H1 (cell line): ENCODE results near the gene NCAM1.

Source experiments
- BRCA1 ChIP-seq: IDR thresholded peaks from 2 replicates; pipeline ENCODE4 v1.6.1; 2012; ENCODE audit warnings: low read depth, low read length, improper control_type of control experiment
- CBX5 ChIP-seq: fragments of 300-800, 300-1000 bp; sonication (generic); IDR thresholded peaks from 2 replicates; pipeline ENCODE4 v1.7.1; 2016; ENCODE audit warnings: antibody characterized with exemption, low read length, low read depth
- CBX8 ChIP-seq: fragments of 300-800, 300-1000 bp; sonication (generic); IDR thresholded peaks from 2 replicates; pipeline ENCODE4 v1.7.1; 2016; ENCODE audit warnings: low read depth, low read length, borderline replicate concordance
- EGR1 ChIP-seq: IDR thresholded peaks from 2 replicates; pipeline ENCODE4 v1.6.1; 2011; ENCODE audit warnings: low read depth, low read length, borderline replicate concordance
- EZH2 ChIP-seq: fragments of 200-600 bp; sonication (generic); IDR thresholded peaks from 2 replicates; pipeline ENCODE4 v1.7.1; 2012; ENCODE audit warnings: low read depth, mild to moderate bottlenecking, moderate library complexity, low read length, inconsistent platforms; ENCODE audit not compliant: severe bottlenecking
- GABPA ChIP-seq: IDR thresholded peaks from 2 replicates; pipeline ENCODE4 v1.6.1; 2011; ENCODE audit warnings: mild to moderate bottlenecking, low read length, moderate library complexity, borderline replicate concordance; ENCODE audit not compliant: insufficient read depth
- MAFK ChIP-seq: IDR thresholded peaks from 2 replicates; pipeline ENCODE4 v1.6.1; 2012; ENCODE audit warnings: low read depth, mild to moderate bottlenecking, improper control_type of control experiment, low read length
- POLR2A ChIP-seq, 2 experiments: IDR thresholded peaks; 1 replicate in 1 of 2; 2 replicates in 1 of 2; pipeline ENCODE4 v1.6.1; 2011; ENCODE audit warnings: low read depth in 2 of 2, low read length in 2 of 2, mild to moderate bottlenecking in 2 of 2; ENCODE audit errors: control extremely low read depth in 1 of 2
- POLR2AphosphoS5 ChIP-seq: IDR thresholded peaks from 2 replicates; pipeline ENCODE4 v1.6.1; 2011; ENCODE audit warnings: low read depth, low read length
- RXRA ChIP-seq: IDR thresholded peaks from 2 replicates; pipeline ENCODE4 v1.6.1; 2011; ENCODE audit warnings: low read depth, mild to moderate bottlenecking, low read length, moderate library complexity; ENCODE audit not compliant: insufficient read depth
- SIN3A ChIP-seq, 2 experiments: IDR thresholded peaks in 1 of 2; conservative IDR thresholded peaks in 1 of 2; 2 replicates each; pipeline ENCODE4 v1.6.1; 2011 to 2012; ENCODE audit warnings: low read length in 2 of 2, improper control_type of control experiment in 1 of 2, low read depth in 1 of 2, mild to moderate bottlenecking in 1 of 2
- SRF ChIP-seq: IDR thresholded peaks from 2 replicates; pipeline ENCODE4 v1.6.1; 2011; ENCODE audit warnings: mild to moderate bottlenecking, low read depth, low read length, moderate library complexity
- TF ChIP-seq, protein P1 (sequence below): IDR thresholded peaks from 2 replicates; pipeline ENCODE4 v1.6.1; 2011; ENCODE audit warnings: low read depth, mild to moderate bottlenecking, low read length; ENCODE audit not compliant: insufficient read depth
- TF ChIP-seq, protein P2 (sequence below), 3 experiments: IDR thresholded peaks; 1 replicate in 2 of 3; 2 replicates in 1 of 3; pipeline versions ENCODE4 v1.5.1 to v1.6.1; 2011; ENCODE audit warnings: low read length in 3 of 3, mild to moderate bottlenecking in 3 of 3, inconsistent platforms in 2 of 3, low read depth in 1 of 3, moderate library complexity in 1 of 3; ENCODE audit not compliant: insufficient read depth in 1 of 3; ENCODE audit errors: control extremely low read depth in 1 of 3

DNA sequence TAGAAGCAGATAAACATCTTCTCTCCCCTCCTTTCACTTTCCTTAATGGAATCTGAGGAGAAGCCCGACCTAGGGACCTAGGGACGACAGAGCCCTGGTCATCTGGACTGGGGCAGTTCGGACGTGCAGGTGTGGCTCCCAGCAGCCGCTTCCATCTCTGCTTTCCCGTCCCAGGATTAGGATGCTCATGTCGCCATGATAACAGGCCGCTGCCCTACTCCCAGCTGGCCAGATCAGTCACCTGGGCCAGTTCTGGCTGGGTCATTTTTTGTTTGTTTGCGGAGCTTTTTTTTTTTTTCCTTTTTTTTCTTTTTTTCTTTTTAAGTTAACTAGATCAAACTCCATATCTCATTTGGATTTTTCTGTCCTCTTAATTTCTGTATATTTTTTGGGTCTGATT lies 186.9 kb downstream of the NCAM1 start:
- TF ChIP-seq, protein P1, sequence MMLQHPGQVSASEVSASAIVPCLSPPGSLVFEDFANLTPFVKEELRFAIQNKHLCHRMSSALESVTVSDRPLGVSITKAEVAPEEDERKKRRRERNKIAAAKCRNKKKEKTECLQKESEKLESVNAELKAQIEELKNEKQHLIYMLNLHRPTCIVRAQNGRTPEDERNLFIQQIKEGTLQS = no peak
- TF ChIP-seq POLR2A (IDR thresholded peaks at IDR 0.05; ENCODE audit: control extremely low read depth in 1 of 2, low read depth in 2 of 2, low read length in 2 of 2) = no peak
- TF ChIP-seq GABPA = no peak
- TF ChIP-seq SIN3A (conservative IDR thresholded peaks at IDR 0.05 in 1 of 2, IDR thresholded peaks at IDR 0.05 in 1 of 2; ENCODE audit: low read depth in 1 of 2, low read length in 2 of 2) = no peak
- TF ChIP-seq, protein P2, sequence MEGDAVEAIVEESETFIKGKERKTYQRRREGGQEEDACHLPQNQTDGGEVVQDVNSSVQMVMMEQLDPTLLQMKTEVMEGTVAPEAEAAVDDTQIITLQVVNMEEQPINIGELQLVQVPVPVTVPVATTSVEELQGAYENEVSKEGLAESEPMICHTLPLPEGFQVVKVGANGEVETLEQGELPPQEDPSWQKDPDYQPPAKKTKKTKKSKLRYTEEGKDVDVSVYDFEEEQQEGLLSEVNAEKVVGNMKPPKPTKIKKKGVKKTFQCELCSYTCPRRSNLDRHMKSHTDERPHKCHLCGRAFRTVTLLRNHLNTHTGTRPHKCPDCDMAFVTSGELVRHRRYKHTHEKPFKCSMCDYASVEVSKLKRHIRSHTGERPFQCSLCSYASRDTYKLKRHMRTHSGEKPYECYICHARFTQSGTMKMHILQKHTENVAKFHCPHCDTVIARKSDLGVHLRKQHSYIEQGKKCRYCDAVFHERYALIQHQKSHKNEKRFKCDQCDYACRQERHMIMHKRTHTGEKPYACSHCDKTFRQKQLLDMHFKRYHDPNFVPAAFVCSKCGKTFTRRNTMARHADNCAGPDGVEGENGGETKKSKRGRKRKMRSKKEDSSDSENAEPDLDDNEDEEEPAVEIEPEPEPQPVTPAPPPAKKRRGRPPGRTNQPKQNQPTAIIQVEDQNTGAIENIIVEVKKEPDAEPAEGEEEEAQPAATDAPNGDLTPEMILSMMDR (IDR thresholded peaks at IDR 0.05; ENCODE audit: control extremely low read depth in 1 of 3, insufficient read depth in 1 of 3, low read depth in 1 of 3, low read length in 3 of 3) = no peak
- TF ChIP-seq CBX5 = no peak
- no peak for TF ChIP-seq SRF
- no peak for TF ChIP-seq CBX8
- no peak for TF ChIP-seq EGR1
- no peak for TF ChIP-seq MAFK
- no peak for TF ChIP-seq EZH2
- no peak for TF ChIP-seq BRCA1
- TF ChIP-seq RXRA = no peak
- TF ChIP-seq POLR2AphosphoS5 = no peak
